Ramos (cell line): ENCODE measurements around the gene CAMTA1.

Experiments
- in situ Hi-C: fragments of 300-500 bp; cut with MboI; formaldehyde crosslinking; loops from one replicate; pipeline ENCODE4 v1.14.3; 2022; ENCODE audit warnings: low sequenced_read_pairs; ENCODE audit not compliant: unreplicated experiment

The CAMTA1 gene

GRCh38 chr1:7280347-7280960 lies 495.2 kb downstream of the CAMTA1 start:
- in situ Hi-C loops = no loop called here

GRCh38 chr1:7281821-7282220 lies 496.6 kb downstream of the CAMTA1 start:
- in situ Hi-C loops = no loop called here

- in situ Hi-C loops = no loop called here
Observed at GRCh38 chr1:7284839-7285435, 499.7 kb downstream of the CAMTA1 start.

- in situ Hi-C loops = no loop called here
Observed at GRCh38 chr1:7285856-7286454, 500.7 kb downstream of the CAMTA1 start.

- in situ Hi-C loops = no loop called here
Observed at GRCh38 chr1:7287013-7287412, 501.8 kb downstream of the CAMTA1 start.

GRCh38 chr1:7288992-7289391 lies 503.7 kb downstream of the CAMTA1 start:
- in situ Hi-C loops = no loop called here

- in situ Hi-C loops = no loop called here
Observed at GRCh38 chr1:7289694-7290093, 504.4 kb downstream of the CAMTA1 start.

GRCh38 chr1:7290971-7291970 lies 506.0 kb downstream of the CAMTA1 start:
- in situ Hi-C loops = no loop called here

GRCh38 chr1:7292036-7292681 lies 506.9 kb downstream of the CAMTA1 start:
- in situ Hi-C loops = no loop called here

GRCh38 chr1:7292714-7293419 lies 507.6 kb downstream of the CAMTA1 start:
- in situ Hi-C loops = no loop called here

- in situ Hi-C loops = no loop called here
Observed at GRCh38 chr1:7293702-7294629, 508.7 kb downstream of the CAMTA1 start.

- in situ Hi-C loops = no loop called here
Observed at GRCh38 chr1:7294636-7295035, 509.4 kb downstream of the CAMTA1 start.

- in situ Hi-C loops = no loop called here
Observed at GRCh38 chr1:7295946-7296345, 510.7 kb downstream of the CAMTA1 start.

- in situ Hi-C loops = no loop called here
Observed at GRCh38 chr1:7296968-7297367, 511.7 kb downstream of the CAMTA1 start.

GRCh38 chr1:7298145-7298544 lies 512.9 kb downstream of the CAMTA1 start:
- in situ Hi-C loops = no loop called here

GRCh38 chr1:7298749-7299151 lies 513.5 kb downstream of the CAMTA1 start:
- in situ Hi-C loops = no loop called here

GRCh38 chr1:7299329-7299799 lies 514.1 kb downstream of the CAMTA1 start:
- in situ Hi-C loops = no loop called here

GRCh38 chr1:7299994-7300393 lies 514.7 kb downstream of the CAMTA1 start:
- in situ Hi-C loops = no loop called here
